Endothelial cell of umbilical vein (primary cell): Measurements from ENCODE around the gene WDFY3.

ENCODE experiments used
- FOS ChIP-seq: IDR thresholded peaks from 2 replicates; pipeline ENCODE4 v1.6.1; 2011; ENCODE audit warnings: mild to moderate bottlenecking, low read length, moderate library complexity, borderline replicate concordance; ENCODE audit not compliant: insufficient read depth
- JUN ChIP-seq: IDR thresholded peaks from 2 replicates; pipeline ENCODE4 v1.6.1; 2011; ENCODE audit warnings: borderline replicate concordance, low read depth; ENCODE audit not compliant: insufficient read length, insufficient read depth
- MYC ChIP-seq: IDR thresholded peaks from one replicate; pipeline ENCODE4 v1.6.1; 2011; ENCODE audit warnings: mild to moderate bottlenecking, low read depth, low read length
- POLR2A ChIP-seq: IDR thresholded peaks from 2 replicates; pipeline ENCODE4 v1.6.1; 2012; ENCODE audit warnings: low read depth, mild to moderate bottlenecking, control low read depth, low read length
- POLR2AphosphoS5 ChIP-seq: IDR thresholded peaks from 2 replicates; pipeline ENCODE4 v1.6.1; 2012; ENCODE audit warnings: low read depth, mild to moderate bottlenecking, control low read depth, low read length, moderate library complexity; ENCODE audit not compliant: insufficient read depth
- TF ChIP-seq, protein P1 (sequence below), 2 donors: IDR thresholded peaks; 1 replicate in 1 of 2; 2 replicates in 1 of 2; pipeline ENCODE4 v1.5.1; 2011; ENCODE audit warnings: low read length in 2 of 2, mild to moderate bottlenecking in 2 of 2, moderate library complexity in 2 of 2, control low read depth in 1 of 2, inconsistent platforms in 1 of 2, low read depth in 1 of 2; ENCODE audit not compliant: insufficient read depth in 1 of 2; ENCODE audit errors: extremely low read depth in 1 of 2
- TF ChIP-seq, protein P2 (sequence below): IDR thresholded peaks from 2 replicates; pipeline ENCODE4 v1.6.1; 2011; ENCODE audit not compliant: insufficient read depth, insufficient read length

DNA sequence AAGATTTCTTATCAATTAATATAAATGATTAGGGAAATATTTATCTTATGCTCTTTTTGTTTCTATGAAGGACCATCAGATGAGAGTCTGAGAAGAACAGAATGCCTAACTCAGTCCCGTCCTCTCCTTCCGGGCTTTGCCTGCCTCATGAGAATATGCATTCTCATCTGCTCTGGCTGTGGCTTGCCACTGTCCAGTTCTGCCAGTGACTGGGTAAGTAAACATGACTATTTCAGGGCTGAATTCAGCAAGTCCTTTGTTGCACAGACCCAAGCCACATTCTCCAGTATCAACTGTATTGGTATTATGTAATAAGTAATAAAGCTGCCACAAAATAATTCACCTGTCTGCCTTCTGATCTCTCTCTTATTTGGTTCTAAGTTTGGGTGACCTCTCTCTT is 110.7 kb downstream of the WDFY3 start:
- TF ChIP-seq, protein P1, sequence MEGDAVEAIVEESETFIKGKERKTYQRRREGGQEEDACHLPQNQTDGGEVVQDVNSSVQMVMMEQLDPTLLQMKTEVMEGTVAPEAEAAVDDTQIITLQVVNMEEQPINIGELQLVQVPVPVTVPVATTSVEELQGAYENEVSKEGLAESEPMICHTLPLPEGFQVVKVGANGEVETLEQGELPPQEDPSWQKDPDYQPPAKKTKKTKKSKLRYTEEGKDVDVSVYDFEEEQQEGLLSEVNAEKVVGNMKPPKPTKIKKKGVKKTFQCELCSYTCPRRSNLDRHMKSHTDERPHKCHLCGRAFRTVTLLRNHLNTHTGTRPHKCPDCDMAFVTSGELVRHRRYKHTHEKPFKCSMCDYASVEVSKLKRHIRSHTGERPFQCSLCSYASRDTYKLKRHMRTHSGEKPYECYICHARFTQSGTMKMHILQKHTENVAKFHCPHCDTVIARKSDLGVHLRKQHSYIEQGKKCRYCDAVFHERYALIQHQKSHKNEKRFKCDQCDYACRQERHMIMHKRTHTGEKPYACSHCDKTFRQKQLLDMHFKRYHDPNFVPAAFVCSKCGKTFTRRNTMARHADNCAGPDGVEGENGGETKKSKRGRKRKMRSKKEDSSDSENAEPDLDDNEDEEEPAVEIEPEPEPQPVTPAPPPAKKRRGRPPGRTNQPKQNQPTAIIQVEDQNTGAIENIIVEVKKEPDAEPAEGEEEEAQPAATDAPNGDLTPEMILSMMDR (IDR thresholded peaks at IDR 0.05; ENCODE audit: extremely low read depth in 1 of 2, insufficient read depth in 1 of 2, low read depth in 1 of 2, low read length in 2 of 2): no peak
- no peak for TF ChIP-seq POLR2AphosphoS5
- TF ChIP-seq, protein P2, sequence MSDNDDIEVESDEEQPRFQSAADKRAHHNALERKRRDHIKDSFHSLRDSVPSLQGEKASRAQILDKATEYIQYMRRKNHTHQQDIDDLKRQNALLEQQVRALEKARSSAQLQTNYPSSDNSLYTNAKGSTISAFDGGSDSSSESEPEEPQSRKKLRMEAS: no peak
- no peak for TF ChIP-seq POLR2A
- TF ChIP-seq MYC: no peak
- no peak for TF ChIP-seq FOS
- TF ChIP-seq JUN: no peak
